Body of pancreas (tissue), 4 donors: ENCODE measurements around the gene SLC24A3. TPM values are rescaled to one million over a fixed set of nuclear protein-coding genes. Genes with fewer than 3 reads are reported as not detected.

Experiments
- ATAC-seq: fragments of 150-250 bp; one replicate; pipeline ENCODE4 v1.9.1; 2016
- DNase-seq, 4 donors: peaks; one replicate each; pipeline ENCODE4 v3.0.0-alpha.2; 2019
- H3K27ac ChIP-seq, 4 donors: fragments of 200-600 bp; sonication (generic); 1 replicate in 3 of 4; 2 replicates in 1 of 4; pipeline versions ENCODE4 v1.5.1 to v1.6.1; 2016 to 2019; ENCODE audit warnings: mild to moderate bottlenecking in 1 of 4, mixed read lengths in 1 of 4, moderate library complexity in 1 of 4
- H3K27me3 ChIP-seq, 2 donors: fragments of 200-600 bp; sonication (generic); one replicate each; pipeline ENCODE4 v1.6.0; 2016; ENCODE audit warnings: mild to moderate bottlenecking in 1 of 2
- H3K36me3 ChIP-seq, 2 donors: fragments of 200-600 bp; sonication (generic); replicated peaks in 1 of 2; 2 replicates each; pipeline ENCODE4 v1.5.1; 2016; ENCODE audit warnings: low read depth in 2 of 2; ENCODE audit not compliant: insufficient read depth in 1 of 2
- H3K4me1 ChIP-seq: fragments of 200-600 bp; sonication (generic); one replicate; pipeline ENCODE4 v1.6.0; 2016
- H3K4me3 ChIP-seq, 2 donors: fragments of 200-600 bp; sonication (generic); 1 replicate in 1 of 2; 2 replicates in 1 of 2; pipeline ENCODE4 v1.5.1; 2016 to 2019
- H3K9me3 ChIP-seq, 3 donors: fragments of 200-600 bp; sonication (generic); 1 replicate in 2 of 3; 2 replicates in 1 of 3; pipeline ENCODE4 v1.5.1; 2016
- CTCF ChIP-seq, 7 experiments: fragments of 450-650 bp in 4 of 7; fragments of 200-600 bp in 3 of 7; sonication (generic) in 3 of 7; IDR thresholded peaks; one replicate each; pipeline ENCODE4 v1.5.1; 2016 to 2019; ENCODE audit warnings: antibody characterized with exemption in 7 of 7
- POLR2A ChIP-seq, 3 donors: fragments of 450-650 bp; IDR thresholded peaks; one replicate each; pipeline ENCODE4 v1.6.1; 2016; ENCODE audit warnings: antibody characterized with exemption in 3 of 3, mild to moderate bottlenecking in 2 of 3
- WGBS, 2 donors: methylation state at CpG; one replicate each; pipeline ENCODE4 v1.1.5; 2017; 5-methylcytosine and 5-hydroxymethylcytosine counted together
- intact Hi-C: fragments of 100-400 bp; cut with DNase I; formaldehyde crosslinking; loops from one replicate; pipeline ENCODE4 v1.15.1; 2023
- total RNA-seq, 2 donors: library from RNA; depleted of rRNA; stranded (reverse); fragments of >200 nt; gene quantifications; one replicate each; pipeline ENCODE4 v1.1.0, GENCODE V29; 2016

Gene SLC24A3
- total RNA-seq, 2 donors from 2014 or later, result 0.66 to 1.0 TPM

DNA sequence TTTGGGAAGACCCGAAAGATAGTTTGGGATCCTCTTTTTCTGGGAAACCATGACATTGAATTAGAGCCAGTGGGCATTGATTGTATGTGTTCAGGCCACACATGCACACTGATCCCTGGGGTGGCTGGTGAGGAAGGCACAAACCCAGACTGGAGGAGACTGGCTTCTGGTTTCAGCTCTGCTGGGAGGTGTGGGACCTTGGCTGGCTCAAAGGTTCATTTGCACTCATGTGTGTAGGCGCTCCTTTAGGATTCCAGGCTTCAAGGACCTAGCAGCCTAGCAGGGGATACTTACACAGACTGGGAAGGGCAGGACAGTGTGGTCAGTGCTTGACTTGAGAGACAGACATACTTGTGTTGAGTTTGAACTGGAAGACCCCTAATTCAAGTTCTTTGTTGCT is 552.8 kb downstream of the SLC24A3 start:
- peaks cover 20% of the 10 kb centered on the region for H3K4me1 ChIP-seq
- 92 to 95% methylated on average over 1 to 2 of the region's 2 CpGs for WGBS, 2 donors
- no peaks in the 10 kb centered on the region for H3K27me3 ChIP-seq
- H3K36me3 ChIP-seq, result no peaks in the 10 kb centered on the region
- DNase-seq, result no peak
- H3K4me3 ChIP-seq, result no peak overlapping the region
- intact Hi-C loops, result no loop called here
- TF ChIP-seq POLR2A (IDR thresholded peaks at IDR 0.05) (no peak), CTCF (IDR thresholded peaks at IDR 0.05) (no peak)
- H3K27ac ChIP-seq, result no peak overlapping the region
- no peaks in the 10 kb centered on the region for H3K9me3 ChIP-seq
- ATAC-seq, result no peak

DNA sequence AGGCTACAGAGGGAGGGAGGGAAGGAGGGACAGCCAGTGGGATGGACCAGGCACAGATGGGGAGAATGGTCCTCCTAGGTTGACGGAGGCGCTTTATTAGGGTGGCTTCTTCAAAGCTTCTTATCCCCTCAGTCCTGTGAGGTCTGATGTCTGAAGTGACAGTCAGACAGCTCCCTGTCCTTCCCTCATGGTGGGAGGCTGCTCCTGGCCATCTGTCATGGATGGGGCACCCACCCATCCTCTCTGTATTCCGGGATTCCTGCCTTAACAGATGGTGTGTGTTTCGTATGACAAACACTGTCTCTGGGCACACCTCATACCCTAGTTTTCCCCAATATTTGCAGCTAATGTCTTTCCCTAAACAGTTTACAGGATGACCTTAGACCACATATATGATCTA is 553.5 kb downstream of the SLC24A3 start:
- Histone ChIP-seq H3K4me1 (peaks cover 13% of the 10 kb centered on the region), H3K9me3 (no peaks in the 10 kb centered on the region), H3K36me3 (no peaks in the 10 kb centered on the region), H3K27ac (no peak overlapping the region), H3K4me3 (no peak overlapping the region), H3K27me3 (no peaks in the 10 kb centered on the region)
- no peak for TF ChIP-seq CTCF (IDR thresholded peaks at IDR 0.05)
- TF ChIP-seq POLR2A (IDR thresholded peaks at IDR 0.05), result no peak
- ATAC-seq (no peak), DNase-seq (no peak)
- intact Hi-C loops, result no loop called here
- 93 to 94% methylated on average over 4 of the region's 4 CpGs for WGBS, 2 donors

GRCh38 chr20:19767070-19767469 is 554.6 kb downstream of the SLC24A3 start:
- no peaks in the 10 kb centered on the region for H3K36me3 ChIP-seq
- TF ChIP-seq POLR2A (IDR thresholded peaks at IDR 0.05), result no peak
- H3K9me3 ChIP-seq, result no peaks in the 10 kb centered on the region
- peaks cover 3% of the 10 kb centered on the region for H3K4me1 ChIP-seq
- no peaks in the 10 kb centered on the region for H3K27me3 ChIP-seq
- no peak for ATAC-seq
- WGBS, 2 donors, result 51 to 57% methylated on average over 4 of the region's 4 CpGs
- no peak for DNase-seq
- H3K4me3 ChIP-seq, result no peak overlapping the region
- no peak overlapping the region for H3K27ac ChIP-seq
- intact Hi-C loops, result no loop called here

DNA sequence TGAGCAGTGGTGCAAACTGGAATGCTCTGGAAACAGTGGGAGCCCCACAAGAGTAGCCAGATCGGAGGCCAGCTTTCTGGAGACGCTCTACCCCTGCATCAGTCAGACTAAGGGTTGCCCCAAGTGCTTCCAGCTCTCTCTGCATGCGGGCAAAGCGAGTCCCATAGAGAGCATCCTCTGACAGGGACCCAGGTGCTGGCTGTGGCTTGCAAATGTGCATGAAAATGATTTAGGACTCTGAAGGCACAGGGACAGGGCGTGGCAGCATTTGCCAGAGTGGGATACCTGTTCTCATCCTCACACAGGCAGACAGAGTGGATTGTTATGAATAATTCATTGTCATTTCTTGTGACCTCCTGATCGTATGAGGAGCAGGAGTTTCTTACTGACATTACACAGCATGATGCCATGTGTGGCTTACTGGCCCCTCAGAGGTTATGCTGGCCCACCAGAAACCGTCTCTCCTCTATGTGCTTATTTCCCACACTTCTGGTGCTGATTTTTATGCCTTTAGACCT is 555.9 kb downstream of the SLC24A3 start:
- DNase-seq (no peak), ATAC-seq (no peak)
- Histone ChIP-seq H3K4me3 (no peak overlapping the region), H3K36me3 (no peaks in the 10 kb centered on the region), H3K27ac (no peak overlapping the region), H3K4me1 (no peaks in the 10 kb centered on the region), H3K9me3 (no peaks in the 10 kb centered on the region), H3K27me3 (no peaks in the 10 kb centered on the region)
- no peak for TF ChIP-seq CTCF (IDR thresholded peaks at IDR 0.05)
- TF ChIP-seq POLR2A (IDR thresholded peaks at IDR 0.05), result no peak
- intact Hi-C loops, result no loop called here
- 91 to 92% methylated on average over 7 of the region's 7 CpGs for WGBS, 2 donors

- Histone ChIP-seq H3K4me1 (no peaks in the 10 kb centered on the region), H3K27ac (no peak overlapping the region), H3K4me3 (no peak overlapping the region), H3K36me3 (no peaks in the 10 kb centered on the region), H3K9me3 (no peaks in the 10 kb centered on the region), H3K27me3 (no peaks in the 10 kb centered on the region)
- 76 to 87% methylated on average over 2 of the region's 2 CpGs for WGBS, 2 donors
- no peak for TF ChIP-seq CTCF (IDR thresholded peaks at IDR 0.05)
- TF ChIP-seq POLR2A (IDR thresholded peaks at IDR 0.05), result no peak
- ATAC-seq, result no peak
- no peak for DNase-seq
- intact Hi-C loops, result no loop called here
Measured at GRCh38 chr20:19769507-19769906, 557.1 kb downstream of the SLC24A3 start.
